NT2/D1 (cell line): ENCODE measurements around the gene AZIN2.
"Not testable (repeated sequence)": the region's sequence is repeated elsewhere in the genome, so short reads cannot be mapped to it uniquely, and the experiment has no call there.

Experiments
- DNase-seq: peaks from one replicate; pipeline ENCODE4 v3.0.0-alpha.2; 2011; ENCODE audit warnings: low read depth, low spot score
- H3K27me3 ChIP-seq: 2 replicates; pipeline ENCODE4 v1.6.0; 2011; ENCODE audit warnings: mild to moderate bottlenecking; ENCODE audit not compliant: insufficient read length, insufficient read depth
- H3K36me3 ChIP-seq: 2 replicates; pipeline ENCODE4 v1.6.1; 2011; ENCODE audit warnings: mild to moderate bottlenecking, low read length, mixed read lengths; ENCODE audit not compliant: insufficient read depth, insufficient read length
- H3K4me1 ChIP-seq: 2 replicates; pipeline ENCODE4 v1.5.1; 2011; ENCODE audit not compliant: insufficient read depth, insufficient read length
- H3K4me3 ChIP-seq: 2 replicates; pipeline ENCODE4 v1.5.1; 2011; ENCODE audit warnings: low read depth; ENCODE audit not compliant: insufficient read length
- H3K9ac ChIP-seq: 2 replicates; pipeline ENCODE4 v1.6.0; 2011; ENCODE audit warnings: low read depth; ENCODE audit not compliant: insufficient read length
- H3K9me3 ChIP-seq: 2 replicates; pipeline ENCODE4 v1.5.1; 2011; ENCODE audit warnings: mild to moderate bottlenecking, low read length; ENCODE audit not compliant: insufficient read depth
- SUZ12 ChIP-seq: IDR thresholded peaks from 2 replicates; pipeline ENCODE4 v1.6.1; 2011; ENCODE audit not compliant: insufficient read length, insufficient read depth; ENCODE audit errors: extremely low read depth
- YY1 ChIP-seq: IDR thresholded peaks from 2 replicates; pipeline ENCODE4 v1.6.1; 2011; ENCODE audit not compliant: insufficient read length, insufficient read depth
- ZNF274 ChIP-seq: IDR thresholded peaks from 2 replicates; pipeline ENCODE4 v1.6.1; 2011; ENCODE audit warnings: mild to moderate bottlenecking, low read depth, low read length

Gene AZIN2

GRCh38 chr1:33130297-33130696 lies 49.3 kb downstream of the AZIN2 start:
- H3K4me3 ChIP-seq = no peak overlapping the region
- no peak for TF ChIP-seq SUZ12
- TF ChIP-seq YY1 = no peak
- DNase-seq = no peak
- peaks cover 9% of the 10 kb centered on the region for H3K9me3 ChIP-seq
- H3K4me1 ChIP-seq = no peaks in the 10 kb centered on the region
- no peaks in the 10 kb centered on the region for H3K27me3 ChIP-seq
- H3K36me3 ChIP-seq = peaks cover 2% of the 10 kb centered on the region
- no peak overlapping the region for H3K9ac ChIP-seq

DNA sequence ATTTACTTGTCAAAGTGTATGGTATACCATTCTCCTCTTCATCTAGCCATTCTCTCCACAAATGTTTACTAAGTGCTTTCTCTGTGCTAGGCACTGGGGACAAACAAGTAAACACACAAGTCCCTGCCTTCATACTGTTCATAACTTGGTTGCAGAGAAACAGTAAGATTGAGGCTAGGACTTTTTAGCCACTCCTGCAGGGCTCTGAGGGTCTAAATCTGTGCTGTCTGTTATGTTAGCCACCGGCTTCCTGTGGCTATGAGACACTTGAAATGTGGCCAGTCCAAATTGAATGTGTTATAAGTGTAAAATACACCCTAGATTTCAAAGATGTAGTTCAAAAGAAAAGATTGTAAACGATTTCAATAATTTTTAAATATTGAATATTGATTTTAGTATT lies 50.2 kb downstream of the AZIN2 start:
- H3K27me3 ChIP-seq = no peaks in the 10 kb centered on the region
- no peaks in the 10 kb centered on the region for H3K4me1 ChIP-seq
- H3K9me3 ChIP-seq = peaks cover 9% of the 10 kb centered on the region
- H3K4me3 ChIP-seq = no peak overlapping the region
- no peaks in the 10 kb centered on the region for H3K36me3 ChIP-seq
- TF ChIP-seq YY1 (no peak), ZNF274 (no peak), SUZ12 (no peak)
- no peak overlapping the region for H3K9ac ChIP-seq
- DNase-seq = no peak

DNA sequence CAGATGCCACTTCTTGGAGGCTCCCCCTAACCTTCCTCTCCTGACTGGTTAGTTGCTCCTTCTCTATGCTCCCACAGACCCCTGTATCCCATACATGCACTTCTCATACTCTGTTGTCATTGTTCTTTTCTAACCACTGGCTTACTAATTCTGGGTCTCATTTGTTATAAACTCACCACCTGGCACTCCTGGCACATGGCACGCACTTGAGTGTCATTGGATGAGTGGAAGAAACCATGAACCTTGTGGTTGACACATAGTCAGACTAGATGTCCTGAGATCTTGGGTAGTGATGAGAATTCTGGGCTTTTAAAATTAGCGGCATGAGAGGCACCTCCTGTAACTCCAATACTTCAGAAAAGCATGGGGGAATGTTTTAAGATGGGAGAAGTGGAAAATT lies 51.6 kb downstream of the AZIN2 start:
- no peak for DNase-seq
- Histone ChIP-seq H3K4me3 (no peak overlapping the region), H3K4me1 (no peaks in the 10 kb centered on the region), H3K36me3 (no peaks in the 10 kb centered on the region), H3K9me3 (peaks cover 7% of the 10 kb centered on the region), H3K27me3 (no peaks in the 10 kb centered on the region), H3K9ac (no peak overlapping the region)
- no peak for TF ChIP-seq ZNF274
- no peak for TF ChIP-seq YY1
- TF ChIP-seq SUZ12 = no peak

GRCh38 chr1:33133478-33134105 lies 52.6 kb downstream of the AZIN2 start:
- Histone ChIP-seq H3K9ac (no peak overlapping the region), H3K9me3 (no peaks in the 10 kb centered on the region), H3K4me3 (no peak overlapping the region), H3K4me1 (no peaks in the 10 kb centered on the region), H3K27me3 (no peaks in the 10 kb centered on the region), H3K36me3 (no peaks in the 10 kb centered on the region)
- DNase-seq = no peak
- no peak for TF ChIP-seq YY1
- no peak for TF ChIP-seq ZNF274
- no peak for TF ChIP-seq SUZ12

DNA sequence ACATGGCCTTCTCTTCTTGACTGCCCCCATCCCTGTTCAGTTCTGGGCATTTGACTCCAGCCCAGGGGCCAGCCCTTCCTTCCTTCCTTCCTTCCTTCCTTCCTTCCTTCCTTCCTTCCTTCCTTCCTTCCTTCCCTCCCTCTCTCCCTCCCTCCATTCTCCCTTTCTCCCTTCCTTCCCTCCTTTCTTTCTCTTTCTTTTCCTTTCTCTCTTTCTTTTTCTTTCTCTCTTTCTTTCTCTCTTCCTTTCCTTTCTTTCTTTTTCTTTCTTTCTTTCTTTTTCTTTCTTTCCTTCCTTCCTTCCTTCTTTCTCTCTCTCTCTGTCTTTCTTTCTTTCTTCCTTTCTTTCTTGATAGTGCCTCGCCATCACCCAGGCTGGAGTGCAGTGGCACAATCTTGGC lies 55.1 kb downstream of the AZIN2 start:
- H3K27me3 ChIP-seq, H3K9me3 ChIP-seq, H3K36me3 ChIP-seq, H3K9ac ChIP-seq, H3K4me3 ChIP-seq, DNase-seq, H3K4me1 ChIP-seq: not testable (repeated sequence)

GRCh38 chr1:33137800-33138199 lies 56.8 kb downstream of the AZIN2 start:
- no peak overlapping the region for H3K4me3 ChIP-seq
- no peaks in the 10 kb centered on the region for H3K9me3 ChIP-seq
- TF ChIP-seq YY1 = no peak
- TF ChIP-seq SUZ12 = no peak
- no peak for TF ChIP-seq ZNF274
- no peak overlapping the region for H3K9ac ChIP-seq
- DNase-seq = no peak
- H3K4me1 ChIP-seq = peaks cover 18% of the 10 kb centered on the region
- no peaks in the 10 kb centered on the region for H3K36me3 ChIP-seq
- no peaks in the 10 kb centered on the region for H3K27me3 ChIP-seq

DNA sequence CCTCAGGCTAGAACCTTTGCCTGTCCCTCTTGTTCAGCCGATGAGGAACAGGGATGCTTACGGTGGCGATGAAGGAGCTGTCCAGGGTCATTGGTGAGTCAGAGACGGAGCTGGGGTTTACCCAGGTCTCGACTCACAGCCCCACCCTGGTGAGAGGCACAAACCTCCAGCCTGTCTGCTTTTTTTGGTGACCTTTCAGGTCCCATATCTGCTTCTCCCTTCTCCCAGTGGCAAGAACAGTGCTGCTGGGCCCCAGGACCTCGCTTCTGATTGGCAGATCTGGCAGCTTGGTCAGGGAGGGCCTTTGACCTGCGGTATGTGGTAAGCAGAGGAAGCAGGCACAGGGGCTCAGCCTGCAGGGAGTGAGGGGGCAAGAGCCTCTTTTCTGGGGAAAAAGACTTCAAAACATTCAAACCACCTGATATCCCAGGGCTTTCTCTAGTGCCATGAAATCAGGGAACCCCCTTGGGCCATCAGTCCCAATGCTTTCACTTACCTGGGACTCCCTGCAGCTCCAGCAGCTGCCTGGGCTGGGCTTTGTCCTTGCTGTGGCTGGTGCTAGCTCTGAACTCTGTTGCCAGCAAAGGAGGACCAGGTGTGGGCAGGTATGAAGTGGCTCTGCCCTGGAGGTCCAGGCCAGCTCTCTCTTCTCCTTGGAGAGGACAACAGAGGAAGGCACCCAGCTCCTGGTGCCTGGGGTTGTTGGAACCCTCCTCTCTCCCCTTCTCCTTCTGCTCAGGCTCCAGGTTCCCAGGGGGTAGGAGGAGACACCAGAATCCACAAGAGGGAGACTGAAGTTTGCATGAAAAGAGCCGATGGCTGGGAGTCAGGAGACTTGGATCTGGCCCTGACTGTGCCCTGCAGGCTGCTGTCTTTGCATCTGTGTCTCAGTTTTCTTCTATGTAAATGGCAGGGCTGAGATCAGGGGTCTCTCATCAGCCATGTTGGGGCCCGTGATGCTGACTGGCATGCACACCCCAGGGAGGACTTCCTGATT lies 59.5 kb downstream of the AZIN2 start:
- no peak for TF ChIP-seq SUZ12
- no peak for TF ChIP-seq ZNF274
- TF ChIP-seq YY1 = no peak

More for the DNA sequence above, 59.5 kb downstream of the AZIN2 start:
- Histone ChIP-seq H3K9ac (peak overlapping the region; percentile 52), H3K4me3 (no peak overlapping the region), H3K27me3 (no peaks in the 10 kb centered on the region), H3K36me3 (no peaks in the 10 kb centered on the region), H3K4me1 (peaks cover 23% of the 10 kb centered on the region), H3K9me3 (no peaks in the 10 kb centered on the region)
- no peak for DNase-seq
